OCI-LY3 (cell line): Measurements from ENCODE around the gene ESPN.

ENCODE experiments used
- CTCF ChIP-seq: fragments of 200-600, 300-600 bp; sonication (generic); IDR thresholded peaks from 2 replicates; pipeline ENCODE4 v1.5.1; 2014; ENCODE audit warnings: antibody characterized with exemption, low read length, low read depth
- EZH2phosphoT487 ChIP-seq: fragments of 200-600 bp; shearing (Covaris generic); IDR thresholded peaks from 2 replicates; pipeline ENCODE4 v1.6.1; 2018; ENCODE audit warnings: antibody characterized with exemption, mixed run types, low read depth

GRCh38 chr1:6467744-6468688 lies 43.4 kb downstream of the ESPN start:
- TF ChIP-seq CTCF (no peak), EZH2phosphoT487 (no peak)
